Pons (tissue), 1 donor: ENCODE data around the gene TTLL11.

ENCODE experiments used
- DNase-seq: peaks from one replicate; pipeline ENCODE4 v3.0.0-alpha.2; 2016; ENCODE audit warnings: low spot score

The TTLL11 gene

DNA sequence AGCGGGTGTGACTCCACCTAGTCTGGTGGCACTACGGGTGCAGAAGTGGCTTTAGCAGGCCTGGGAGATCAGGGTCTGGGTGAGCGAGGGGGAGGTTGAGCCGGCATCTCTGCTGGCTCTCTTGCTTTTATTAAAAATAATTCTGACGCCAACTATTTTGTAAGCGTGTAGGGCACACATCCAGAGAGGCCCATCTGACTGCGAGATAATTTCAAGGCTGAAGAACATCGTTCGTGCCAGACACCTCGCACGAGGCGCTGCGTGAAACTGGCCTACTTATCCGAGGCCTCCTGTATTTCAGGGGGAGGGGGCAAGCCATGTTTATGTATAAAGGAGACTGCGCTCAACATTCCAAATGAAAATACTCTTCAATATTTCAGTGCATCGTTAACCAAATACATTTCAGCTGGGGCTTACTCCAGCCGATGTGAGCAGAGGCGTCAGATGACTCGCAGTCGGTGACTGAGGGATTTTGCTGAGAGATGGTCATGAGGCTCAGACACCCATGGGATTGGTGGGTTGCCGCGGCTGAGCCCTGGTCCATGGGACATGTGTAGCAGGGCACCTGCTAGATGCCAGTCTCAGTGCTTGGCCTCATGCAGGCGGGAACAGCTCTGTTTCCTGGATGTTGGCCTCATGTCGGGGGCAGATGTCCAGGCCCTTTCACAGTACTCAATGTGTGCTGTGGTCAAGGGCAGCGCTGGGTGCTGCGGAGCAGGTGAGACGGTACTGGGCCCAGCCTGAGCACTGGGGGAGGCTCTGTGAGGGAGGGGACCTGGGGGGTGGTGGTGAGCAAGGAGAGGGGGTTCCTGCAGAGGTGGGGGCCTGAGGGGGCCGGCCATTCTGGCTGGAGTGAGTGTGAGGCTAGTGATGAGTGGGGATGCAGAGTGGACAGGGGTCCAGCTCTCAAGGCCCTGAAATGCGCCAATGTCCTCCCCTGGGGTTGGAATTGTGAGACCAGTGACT lies 240.2 kb downstream of the TTLL11 start:
- DNase-seq: no peak

- DNase-seq: no peak
These were observed 240.9 kb downstream of the TTLL11 start for GRCh38 chr9:121852241-121852640.

GRCh38 chr9:121851641-121852091 lies 241.4 kb downstream of the TTLL11 start:
- DNase-seq: peak; percentile 25

DNA sequence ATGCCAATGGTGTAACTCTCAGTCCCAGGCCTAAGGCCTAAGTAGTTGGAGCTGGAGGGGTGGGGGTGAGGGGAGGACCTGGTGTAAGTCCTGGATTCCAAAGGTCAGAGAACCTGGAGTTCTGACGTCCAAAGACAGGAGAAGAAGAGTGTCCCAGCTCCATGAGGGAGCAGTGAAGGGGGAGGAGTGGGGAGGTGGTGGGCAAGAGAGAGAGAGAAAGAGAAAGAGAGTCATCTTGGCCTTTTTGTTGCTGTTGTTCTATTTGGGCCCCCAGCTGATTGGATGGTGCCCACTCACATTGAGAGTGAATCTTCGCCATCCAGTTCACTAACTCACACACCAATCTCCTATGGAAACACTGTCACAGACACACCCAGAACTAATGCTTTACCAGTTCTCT lies 242.7 kb downstream of the TTLL11 start:
- DNase-seq: no peak

DNA sequence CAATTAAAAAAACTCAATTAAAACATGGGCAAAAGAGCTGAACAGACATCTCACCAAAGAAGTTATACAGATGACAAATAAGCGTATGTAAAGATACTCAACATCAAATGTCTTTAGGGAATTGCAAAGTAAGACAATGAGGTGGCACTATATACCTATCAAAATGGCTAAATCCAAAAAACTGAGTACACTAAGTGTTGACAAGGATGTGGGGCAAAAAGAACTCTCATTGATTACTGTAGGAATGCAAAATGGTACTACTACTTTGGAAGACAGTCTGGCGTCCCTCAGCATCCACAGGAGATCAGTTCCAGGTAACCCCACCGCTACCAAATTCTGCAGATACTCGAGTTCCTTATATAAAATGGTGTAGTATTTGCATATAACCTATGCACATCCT lies 243.6 kb downstream of the TTLL11 start:
- no peak for DNase-seq

GRCh38 chr9:121844562-121844961 lies 248.5 kb downstream of the TTLL11 start:
- no peak for DNase-seq

GRCh38 chr9:121844098-121844497 lies 249.0 kb downstream of the TTLL11 start:
- no peak for DNase-seq

DNA sequence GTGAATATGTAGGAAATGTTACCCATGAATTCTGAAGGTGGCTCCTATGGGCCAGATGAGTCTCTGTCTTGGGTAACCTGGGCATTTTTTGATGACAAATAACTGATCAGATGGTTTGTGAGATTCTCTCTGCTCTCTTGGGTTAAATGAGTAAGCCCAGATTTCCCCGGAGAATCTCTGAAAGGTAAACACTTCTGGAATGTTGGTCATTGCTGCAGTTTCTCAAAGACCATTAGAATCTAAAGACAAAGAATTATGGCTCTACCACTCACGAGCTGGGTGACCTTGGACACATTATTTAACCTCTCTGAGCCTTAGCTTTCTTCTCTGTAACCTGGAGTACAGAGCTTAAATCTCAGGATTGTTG lies 250.5 kb downstream of the TTLL11 start:
- no peak for DNase-seq

DNA sequence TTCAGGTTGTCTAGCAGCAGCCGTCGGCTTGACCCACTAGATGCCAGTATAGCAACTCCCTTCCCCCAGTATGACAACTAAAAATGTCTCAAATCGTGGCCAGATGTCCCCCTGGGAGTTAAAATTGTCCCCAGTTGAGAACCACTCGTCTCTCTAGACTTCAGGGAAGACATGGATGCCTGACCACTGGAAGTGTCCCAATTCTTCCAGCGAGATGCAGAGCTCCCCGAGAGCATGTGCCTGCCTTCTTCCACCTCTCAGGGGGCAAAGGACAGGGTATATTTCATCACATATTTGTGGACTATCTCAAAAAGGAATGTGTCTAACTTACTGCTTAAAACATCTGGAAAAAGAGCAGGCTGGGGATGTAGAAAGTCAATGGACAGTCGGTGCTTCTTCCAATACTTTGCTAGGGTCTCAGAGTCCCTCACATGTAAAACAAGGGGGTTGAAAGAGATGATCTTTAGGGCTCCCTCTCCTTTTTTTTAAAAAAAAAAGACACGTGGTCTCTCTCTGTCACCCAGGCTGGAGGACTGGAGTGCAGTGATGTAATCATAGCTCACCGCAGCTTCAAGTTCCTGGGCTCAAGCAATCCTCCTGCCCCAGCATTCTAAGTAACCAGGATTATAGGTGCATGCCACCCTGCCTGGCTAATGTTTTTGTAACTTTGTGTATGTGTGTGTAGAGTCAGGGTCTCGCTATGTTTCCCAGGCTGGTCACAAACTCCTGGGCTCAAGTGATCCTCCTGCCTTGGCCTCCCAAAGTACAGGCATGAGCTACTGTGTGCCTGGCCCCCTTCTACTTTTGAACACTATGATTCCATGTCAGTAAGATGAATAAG lies 251.1 kb downstream of the TTLL11 start:
- no peak for DNase-seq

- DNase-seq: no peak
These were observed 252.0 kb downstream of the TTLL11 start for GRCh38 chr9:121840838-121841760.

DNA sequence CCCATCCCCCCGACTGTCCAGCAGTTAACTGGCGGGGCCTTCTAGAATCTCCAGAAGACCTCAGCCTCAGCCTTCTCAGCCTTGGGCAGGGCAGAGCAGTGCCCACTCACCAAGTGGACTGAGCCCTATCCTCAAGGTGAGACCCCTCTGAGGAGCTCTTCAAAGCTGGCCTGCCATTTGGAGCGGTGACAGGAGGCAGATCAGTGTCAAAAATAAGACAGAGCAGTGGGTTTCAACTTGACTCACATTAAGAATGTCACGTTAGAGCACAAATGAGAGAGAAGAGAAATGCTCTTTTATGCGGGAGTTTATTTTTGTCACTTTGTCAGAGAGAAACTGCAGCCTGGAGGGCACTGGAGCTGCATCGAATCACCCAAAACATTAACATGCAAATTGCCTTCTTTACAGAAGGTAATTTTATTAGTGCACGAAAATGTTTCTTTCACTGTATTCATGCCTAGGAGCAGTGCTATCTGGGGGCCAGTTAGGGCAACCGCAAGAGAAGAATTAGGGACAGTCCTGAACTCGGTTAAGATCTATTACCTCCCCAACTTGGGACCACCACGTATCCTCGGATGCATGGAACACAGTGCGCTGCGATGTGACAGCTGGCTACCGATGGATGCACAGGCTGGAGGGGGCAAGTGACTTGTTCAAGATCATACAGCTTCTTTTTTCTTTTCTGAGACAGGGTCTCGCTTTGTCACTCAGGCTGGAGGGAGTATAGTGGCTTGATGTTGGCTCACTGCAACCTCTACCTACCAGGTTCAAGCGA lies 253.2 kb downstream of the TTLL11 start:
- DNase-seq: no peak

DNA sequence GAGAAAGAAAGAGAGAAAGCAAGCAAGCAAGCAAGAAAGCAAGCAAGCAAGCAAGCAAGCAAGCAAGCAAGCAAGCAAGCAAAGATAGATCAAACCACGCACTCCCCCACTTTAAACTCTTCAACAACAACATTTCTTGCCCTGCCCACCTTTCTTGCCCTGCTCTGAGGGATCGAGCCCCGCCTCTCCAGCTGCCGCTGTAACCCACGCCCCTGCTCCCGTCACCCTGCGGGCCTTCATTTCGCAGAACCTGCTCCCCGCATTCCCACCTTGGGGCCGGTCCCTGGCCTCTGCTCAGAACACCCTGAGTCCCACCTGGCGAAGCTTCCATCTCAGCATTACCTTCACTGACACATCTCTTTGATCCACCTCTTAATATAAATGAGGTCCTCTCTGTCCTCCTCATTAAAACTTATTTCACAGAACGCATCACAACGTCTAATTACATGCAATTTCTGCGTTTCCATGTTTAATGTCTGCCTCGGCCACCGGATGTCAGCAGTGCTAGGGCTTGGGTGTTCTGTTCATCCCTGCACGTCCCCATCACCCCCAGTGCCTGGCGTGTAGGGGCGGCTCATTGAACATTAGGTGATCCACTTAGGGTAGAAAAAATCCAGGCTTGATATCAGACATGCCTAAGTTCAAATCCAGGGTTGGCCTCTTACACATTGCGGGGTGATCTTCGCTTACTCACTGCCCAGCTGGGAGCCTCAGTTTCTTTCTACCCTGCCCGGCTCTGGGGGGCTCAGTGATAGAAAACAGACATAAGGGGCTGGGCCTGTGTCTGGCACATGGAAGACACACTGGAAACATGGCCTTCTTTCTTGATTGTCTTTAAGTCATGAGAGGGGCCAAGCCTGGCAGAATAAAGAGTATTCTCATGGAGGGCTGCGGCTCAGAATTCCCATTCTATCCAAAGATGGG lies 254.1 kb downstream of the TTLL11 start:
- no peak for DNase-seq

DNA sequence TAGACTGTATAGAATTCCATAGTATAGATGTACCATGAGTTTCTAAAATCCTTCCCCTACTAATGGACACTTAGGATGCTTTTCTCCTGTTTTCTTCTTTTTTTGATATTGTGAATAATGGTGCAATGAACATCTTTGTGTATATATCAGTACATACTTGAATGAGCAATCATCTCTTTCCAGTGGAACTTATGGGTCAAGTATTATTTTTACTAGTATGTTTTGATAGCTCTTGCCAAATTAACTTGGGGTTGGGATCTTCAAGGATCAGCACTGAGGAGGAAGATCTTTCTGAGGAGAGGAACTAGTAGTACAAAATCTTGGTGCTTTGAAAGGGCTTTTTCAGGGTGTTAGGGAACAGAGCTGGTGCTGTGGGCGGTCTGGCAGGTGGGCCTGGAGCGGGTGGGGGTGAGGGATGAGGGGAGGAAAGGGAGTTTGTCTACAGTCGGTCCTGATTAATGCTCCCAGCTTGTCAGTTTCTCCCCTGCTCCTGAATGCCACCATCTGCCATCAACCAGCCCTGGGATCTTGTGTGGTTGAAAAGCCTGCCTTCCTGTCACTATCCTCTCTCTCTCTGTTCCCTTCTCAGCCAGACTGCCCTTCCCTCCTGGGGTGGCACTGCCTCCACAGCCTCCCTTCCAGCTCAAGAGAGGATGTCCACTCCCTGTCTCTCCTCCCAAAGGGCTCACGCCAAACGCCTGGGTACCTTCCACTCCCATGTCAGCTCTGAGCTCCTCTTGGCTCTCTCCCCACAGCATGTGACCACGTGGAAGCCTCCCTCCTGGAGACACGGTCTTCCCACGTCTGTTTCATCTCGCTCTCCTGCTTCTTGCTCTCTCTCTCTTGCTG lies 255.8 kb downstream of the TTLL11 start:
- peak; percentile 28 for DNase-seq

- no peak for DNase-seq
These were observed 256.7 kb downstream of the TTLL11 start for GRCh38 chr9:121836366-121836885.

DNA sequence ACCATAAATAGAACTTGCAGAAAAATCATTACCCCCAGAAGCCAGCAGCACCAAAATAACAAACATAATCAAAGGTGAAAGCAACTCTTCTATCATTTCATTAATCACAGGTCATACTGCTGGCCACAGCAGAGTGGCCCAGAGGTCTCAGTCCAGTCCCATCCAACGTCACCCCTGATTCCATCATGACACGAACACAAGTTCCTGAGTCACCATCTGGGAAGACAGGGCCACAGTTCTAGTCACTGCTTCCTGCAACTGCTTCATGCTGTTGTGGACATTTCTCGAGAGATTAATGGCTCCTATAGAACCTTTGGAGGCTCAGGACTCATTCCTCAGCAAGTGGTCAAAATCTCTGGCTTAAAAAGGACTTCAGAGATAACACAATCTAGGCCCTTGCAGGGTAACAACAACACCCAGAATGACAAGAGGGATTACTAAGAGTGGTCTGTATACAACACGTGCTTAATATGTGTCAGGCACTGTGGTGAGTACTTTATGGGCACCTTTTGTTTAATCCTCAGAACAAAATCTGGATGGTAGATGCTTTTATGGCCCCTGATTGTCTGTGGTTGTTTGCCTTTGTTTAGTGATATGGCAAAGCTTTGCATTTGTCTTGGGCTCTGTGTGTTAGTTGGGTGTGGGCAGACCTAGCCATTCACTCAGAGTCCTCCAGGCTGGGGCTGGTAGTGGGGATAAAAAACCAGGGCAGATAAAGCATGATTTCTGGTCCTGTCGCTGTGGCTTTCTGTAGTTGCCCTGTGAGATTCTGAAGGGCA lies 257.3 kb downstream of the TTLL11 start:
- DNase-seq: no peak

- no peak for DNase-seq
These were observed 260.0 kb downstream of the TTLL11 start for GRCh38 chr9:121833061-121833460.

DNA sequence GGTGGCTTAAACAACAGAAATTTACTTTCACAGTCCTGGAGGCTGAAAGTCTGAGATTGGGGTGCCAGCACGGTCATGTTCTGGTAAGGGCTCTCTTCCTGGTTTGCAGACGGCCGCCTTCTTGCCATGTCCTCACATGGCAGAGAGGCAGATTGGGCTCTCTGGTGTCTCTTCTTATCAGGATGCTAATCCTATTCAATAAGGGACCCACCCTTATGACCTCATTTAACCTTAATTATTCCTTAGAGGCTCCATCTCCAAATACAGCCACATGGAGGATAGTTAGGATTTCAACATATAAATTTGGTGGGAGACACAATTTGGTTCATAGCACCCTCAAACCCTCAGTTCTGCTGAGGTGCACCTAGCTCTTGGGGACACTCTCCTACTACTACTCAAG lies 261.2 kb downstream of the TTLL11 start:
- DNase-seq: no peak
